Kidney (tissue), 14 donors: Measurements from ENCODE around the gene TPRG1. TPM values are rescaled to one million over a fixed set of nuclear protein-coding genes. Genes with fewer than 3 reads are reported as not detected.

Experiments
- DNase-seq, 5 donors: peaks; one replicate each; pipeline ENCODE4 v3.0.0-alpha.2; 2013 to 2020
- FAIRE-seq: peaks from 2 replicates; lab custom pipeline; 2012; peaks lifted over from hg19 to GRCh38; lab: Jason Lieb, UNC
- H3K27ac ChIP-seq, 2 donors: one replicate each; pipeline ENCODE4 v1.7.0; 2013; ENCODE audit warnings: low read depth in 2 of 2, low read length in 2 of 2, inconsistent platforms in 1 of 2
- H3K27me3 ChIP-seq: one replicate; pipeline ENCODE4 v1.7.1; 2013; ENCODE audit warnings: low read length, inconsistent platforms; ENCODE audit not compliant: control insufficient read depth, insufficient read depth
- H3K36me3 ChIP-seq, 3 donors: one replicate each; pipeline versions ENCODE4 v1.7.0 to v1.7.1; 2013; ENCODE audit warnings: low read length in 3 of 3, control low read depth in 1 of 3, inconsistent platforms in 1 of 3; ENCODE audit not compliant: insufficient read depth in 3 of 3, control insufficient read depth in 2 of 3
- H3K4me1 ChIP-seq, 3 donors: one replicate each; pipeline versions ENCODE4 v1.7.0 to v1.7.1; 2013; ENCODE audit warnings: low read length in 3 of 3, inconsistent platforms in 1 of 3, low read depth in 1 of 3; ENCODE audit not compliant: control insufficient read depth in 2 of 3, insufficient read depth in 2 of 3
- H3K4me3 ChIP-seq, 3 donors: one replicate each; pipeline versions ENCODE4 v1.7.0 to v1.8.1; 2013; ENCODE audit warnings: low read length in 3 of 3, control low read depth in 1 of 3, inconsistent platforms in 1 of 3
- H3K9ac ChIP-seq, 3 donors: one replicate each; pipeline versions ENCODE4 v1.7.0 to v1.7.1; 2013; ENCODE audit warnings: low read length in 3 of 3, control low read depth in 1 of 3, inconsistent platforms in 1 of 3
- H3K9me3 ChIP-seq, 3 donors: one replicate each; pipeline versions ENCODE4 v1.7.0 to v1.7.1; 2013; ENCODE audit warnings: low read length in 3 of 3, control low read depth in 1 of 3, inconsistent platforms in 1 of 3; ENCODE audit not compliant: control insufficient read depth in 2 of 3, insufficient read depth in 1 of 3
- CTCF ChIP-seq: IDR thresholded peaks from 3 replicates; pipeline ENCODE4 v1.5.1; 2012; ENCODE audit warnings: mild to moderate bottlenecking, moderate library complexity, borderline replicate concordance; ENCODE audit not compliant: insufficient read depth; ENCODE audit errors: extremely low read depth
- intact Hi-C: fragments of 100-400 bp; cut with DNase I; formaldehyde crosslinking; loops from one replicate; pipeline ENCODE4 v1.11.1; 2022
- polyA plus RNA-seq: library from polyadenylated mRNA; stranded (reverse); fragments of 350-450 nt; fragmentation: Illumina TruSeq; extraction: RNeasy Lipid Tissue Mini Kit (QIAGEN cat#74804); gene quantifications from one replicate; pipeline ENCODE4 v1.2.3, GENCODE V29; 2014; ENCODE audit warnings: low read depth, low replicate concordance; ENCODE audit not compliant: insufficient read depth
- total RNA-seq: library from RNA; stranded (reverse); fragmentation: NEBNext Ultra II Directional; extraction: Animal tissue kit (Norgen Biotek cat#: 25700); gene quantifications from one replicate; pipeline ENCODE4 v1.2.1, GENCODE V29; 2021
- donor health status: control.
- donor health status: control.
- donor health status: control.
- donor health status: control.
- donor health status: control.
- donor health status: DM: yes; HTN: yes; CAD: no.
- donor health status: Normal renal cell carcinoma (clear cell type).

Gene TPRG1
- total and polyA plus RNA-seq, 2 donors from 2014 or later, result 0.37 to 2.7 TPM

GRCh38 chr3:189144645-189145044 is 27.1 kb upstream of the TPRG1 start:
- intact Hi-C loops, result no loop called here
- Histone ChIP-seq H3K27ac (no peak overlapping the region), H3K36me3 (no peaks in the 10 kb centered on the region), H3K4me1 (no peaks in the 10 kb centered on the region), H3K4me3 (no peak overlapping the region), H3K27me3 (no peaks in the 10 kb centered on the region), H3K9me3 (no peaks in the 10 kb centered on the region), H3K9ac (no peak overlapping the region)
- TF ChIP-seq CTCF, result peak; percentile 44
- no peak for FAIRE-seq
- DNase-seq, result peak in 3 of 5 donors; percentile 30 to 81 (median 79)

- Histone ChIP-seq H3K27ac (no peak overlapping the region), H3K9me3 (no peaks in the 10 kb centered on the region), H3K9ac (no peak overlapping the region), H3K4me3 (no peak overlapping the region), H3K36me3 (no peaks in the 10 kb centered on the region), H3K4me1 (no peaks in the 10 kb centered on the region), H3K27me3 (no peaks in the 10 kb centered on the region)
- TF ChIP-seq CTCF, result no peak
- intact Hi-C loops, result no loop called here
- FAIRE-seq (no peak), DNase-seq (no peak)
Measured at GRCh38 chr3:189146848-189147247, 24.9 kb upstream of the TPRG1 start.

- no peak overlapping the region for H3K4me3 ChIP-seq
- FAIRE-seq, result peak; percentile 69
- no peaks in the 10 kb centered on the region for H3K4me1 ChIP-seq
- H3K36me3 ChIP-seq, result no peaks in the 10 kb centered on the region
- no peaks in the 10 kb centered on the region for H3K27me3 ChIP-seq
- no peaks in the 10 kb centered on the region for H3K9me3 ChIP-seq
- no peak overlapping the region for H3K9ac ChIP-seq
- no peak overlapping the region for H3K27ac ChIP-seq
- DNase-seq, result peak in 4 of 5 donors; percentile 72 to 84 (median 79)
- intact Hi-C loops, result no loop called here
- TF ChIP-seq CTCF, result peak; percentile 87
Measured at GRCh38 chr3:189148081-189148507, 23.7 kb upstream of the TPRG1 start.

GRCh38 chr3:189149203-189149602 is 22.6 kb upstream of the TPRG1 start:
- no peaks in the 10 kb centered on the region for H3K27me3 ChIP-seq
- H3K36me3 ChIP-seq, result no peaks in the 10 kb centered on the region
- H3K4me3 ChIP-seq, result no peak overlapping the region
- intact Hi-C loops, result no loop called here
- no peak for DNase-seq
- no peak overlapping the region for H3K27ac ChIP-seq
- no peaks in the 10 kb centered on the region for H3K4me1 ChIP-seq
- TF ChIP-seq CTCF, result no peak
- no peaks in the 10 kb centered on the region for H3K9me3 ChIP-seq
- no peak for FAIRE-seq
- H3K9ac ChIP-seq, result no peak overlapping the region
